ENCODE results near the gene CFAP77. TPM values are rescaled to one million over a fixed set of nuclear protein-coding genes. Genes with fewer than 3 reads are reported as not detected.

Gene CFAP77
- total RNA-seq, 1 experiment from 2014 or later = not detected

- no peak for DNase-seq (ENCODE audit: low spot score)
- TF ChIP-seq CTCF (conservative IDR thresholded peaks at IDR 0.05; ENCODE audit: low read depth, low read length) (no peak), EZH2 (IDR thresholded peaks at IDR 0.05; ENCODE audit: borderline replicate concordance, low read depth, low read length, poor library complexity, severe bottlenecking) (no peak)
- no peaks in the 10 kb centered on the region for H3K4me1 ChIP-seq (ENCODE audit: insufficient read depth, low read length, poor library complexity, severe bottlenecking)
- BruUV-seq (replicated peaks) = no TSS peak
- no peak overlapping the region for H3K4me3 ChIP-seq (ENCODE audit: low read depth, low read length, poor library complexity, severe bottlenecking)
- H3K36me3 ChIP-seq (ENCODE audit: insufficient read depth, low read length, poor library complexity, severe bottlenecking) = no peaks in the 10 kb centered on the region
- no peak overlapping the region for H3K27ac ChIP-seq (ENCODE audit: low read depth, low read length, poor library complexity, severe bottlenecking)
- no peaks in the 10 kb centered on the region for H3K27me3 ChIP-seq (replicated peaks; ENCODE audit: insufficient read depth, low read depth, low read length, poor library complexity)
- ChIA-PET POLR2A (ENCODE audit: low non-redundant PET) (no interaction called here), CTCF (no interaction called here)
- intact Hi-C loops (cut with micrococcal nuclease; ENCODE audit: unreplicated experiment) = loop anchor here (1.0 kb wide), 1 partner anchor 20 kb away; no protein-coding TSS in a partner anchor
- no peaks in the 10 kb centered on the region for H3K9me3 ChIP-seq (ENCODE audit: low read depth, low read length, poor library complexity, severe bottlenecking)
Observed at GRCh38 chr9:132461281-132461896, 51.4 kb downstream of the CFAP77 start.

GRCh38 chr9:132461971-132462370 lies 52.0 kb downstream of the CFAP77 start:
- Histone ChIP-seq H3K4me1 (ENCODE audit: insufficient read depth, low read length, poor library complexity, severe bottlenecking) (no peaks in the 10 kb centered on the region), H3K9me3 (ENCODE audit: low read depth, low read length, poor library complexity, severe bottlenecking) (no peaks in the 10 kb centered on the region), H3K27me3 (replicated peaks; ENCODE audit: insufficient read depth, low read depth, low read length, poor library complexity) (no peaks in the 10 kb centered on the region), H3K4me3 (ENCODE audit: low read depth, low read length, poor library complexity, severe bottlenecking) (no peak overlapping the region), H3K36me3 (ENCODE audit: insufficient read depth, low read length, poor library complexity, severe bottlenecking) (no peaks in the 10 kb centered on the region), H3K27ac (ENCODE audit: low read depth, low read length, poor library complexity, severe bottlenecking) (no peak overlapping the region)
- ChIA-PET POLR2A (ENCODE audit: low non-redundant PET) (no interaction called here), CTCF (no interaction called here)
- TF ChIP-seq EZH2 (IDR thresholded peaks at IDR 0.05; ENCODE audit: borderline replicate concordance, low read depth, low read length, poor library complexity, severe bottlenecking) (no peak), CTCF (conservative IDR thresholded peaks at IDR 0.05; ENCODE audit: low read depth, low read length) (no peak)
- intact Hi-C loops (cut with micrococcal nuclease; ENCODE audit: unreplicated experiment) = loop anchor here (1.0 kb wide), 1 partner anchor 21 kb away; no protein-coding TSS in a partner anchor
- DNase-seq (ENCODE audit: low spot score) = no peak
- BruUV-seq (replicated peaks) = no TSS peak

GRCh38 chr9:132464547-132464946 lies 54.5 kb downstream of the CFAP77 start:
- Histone ChIP-seq H3K27ac (ENCODE audit: low read depth, low read length, poor library complexity, severe bottlenecking) (no peak overlapping the region), H3K27me3 (replicated peaks; ENCODE audit: insufficient read depth, low read depth, low read length, poor library complexity) (peaks cover 6% of the 10 kb centered on the region), H3K9me3 (ENCODE audit: low read depth, low read length, poor library complexity, severe bottlenecking) (no peaks in the 10 kb centered on the region), H3K4me3 (ENCODE audit: low read depth, low read length, poor library complexity, severe bottlenecking) (no peak overlapping the region), H3K4me1 (ENCODE audit: insufficient read depth, low read length, poor library complexity, severe bottlenecking) (no peaks in the 10 kb centered on the region), H3K36me3 (ENCODE audit: insufficient read depth, low read length, poor library complexity, severe bottlenecking) (no peaks in the 10 kb centered on the region)
- DNase-seq (ENCODE audit: low spot score) = no peak
- intact Hi-C loops (cut with micrococcal nuclease; ENCODE audit: unreplicated experiment) = no loop called here
- BruUV-seq (replicated peaks) = no TSS peak
- TF ChIP-seq CTCF (conservative IDR thresholded peaks at IDR 0.05; ENCODE audit: low read depth, low read length) (no peak), EZH2 (IDR thresholded peaks at IDR 0.05; ENCODE audit: borderline replicate concordance, low read depth, low read length, poor library complexity, severe bottlenecking) (no peak)
- CTCF ChIA-PET = no interaction called here
- POLR2A ChIA-PET (ENCODE audit: low non-redundant PET) = no interaction called here

Measured in A673 (cell line).